HEK293 (cell line): ENCODE results near the gene PSMG2.

Experiments
- AEBP2 ChIP-seq: fragments of 450-650 bp; formaldehyde crosslinking; IDR thresholded peaks from 2 replicates; pipeline ENCODE4 v1.5.1; 2016; ENCODE audit warnings: missing biosample characterization, missing genetic modification characterization, borderline replicate concordance
- CTCF ChIP-seq: fragments of 450-650 bp; formaldehyde crosslinking; IDR thresholded peaks from 2 replicates; pipeline ENCODE4 v1.5.1; 2016; ENCODE audit warnings: missing biosample characterization, missing genetic modification characterization
- OSR2 ChIP-seq: fragments of 450-650 bp; formaldehyde crosslinking; IDR thresholded peaks from 2 replicates; pipeline ENCODE4 v1.5.1; 2016; ENCODE audit warnings: missing biosample characterization, missing genetic modification characterization
- PATZ1 ChIP-seq: fragments of 450-650 bp; formaldehyde crosslinking; IDR thresholded peaks from 2 replicates; pipeline ENCODE4 v1.5.1; 2016; ENCODE audit warnings: missing biosample characterization, missing genetic modification characterization
- TRIM28 ChIP-seq: IDR thresholded peaks from 2 replicates; pipeline ENCODE4 v1.6.1; 2011; ENCODE audit warnings: low read length, control low read depth, borderline replicate concordance
- WT1 ChIP-seq: fragments of 450-650 bp; formaldehyde crosslinking; IDR thresholded peaks from 2 replicates; pipeline ENCODE4 v1.5.1; 2016; ENCODE audit warnings: missing biosample characterization, missing genetic modification characterization
- ZBTB7A ChIP-seq: fragments of 450-650 bp; formaldehyde crosslinking; IDR thresholded peaks from 2 replicates; pipeline ENCODE4 v1.5.1; 2016; ENCODE audit warnings: low read depth, missing biosample characterization, missing genetic modification characterization
- ZIC2 ChIP-seq: fragments of 450-650 bp; formaldehyde crosslinking; IDR thresholded peaks from 2 replicates; pipeline ENCODE4 v1.5.1; 2016; ENCODE audit warnings: missing biosample characterization, missing genetic modification characterization
- ZNF514 ChIP-seq: fragments of 450-650 bp; formaldehyde crosslinking; IDR thresholded peaks from 2 replicates; pipeline ENCODE4 v1.5.1; 2016; ENCODE audit warnings: missing biosample characterization, missing genetic modification characterization
- ZNF585B ChIP-seq: fragments of 450-650 bp; formaldehyde crosslinking; IDR thresholded peaks from 2 replicates; pipeline ENCODE4 v1.5.1; 2016; ENCODE audit warnings: missing biosample characterization, missing genetic modification characterization
- ZNF639 ChIP-seq: fragments of 450-650 bp; formaldehyde crosslinking; IDR thresholded peaks from 2 replicates; pipeline ENCODE4 v1.5.1; 2016; ENCODE audit warnings: missing biosample characterization, missing genetic modification characterization
- ZNF843 ChIP-seq: fragments of 450-650 bp; formaldehyde crosslinking; IDR thresholded peaks from 2 replicates; pipeline ENCODE4 v1.5.1; 2016; ENCODE audit warnings: missing biosample characterization, missing genetic modification characterization
- ZSCAN5A ChIP-seq: fragments of 450-650 bp; formaldehyde crosslinking; IDR thresholded peaks from 2 replicates; pipeline ENCODE4 v1.5.1; 2016; ENCODE audit warnings: missing biosample characterization, missing genetic modification characterization

GRCh38 chr18:12751891-12752290 lies 49.0 kb downstream of the PSMG2 start:
- TF ChIP-seq TRIM28 (no peak), WT1 (no peak), PATZ1 (no peak), ZNF585B (no peak), ZIC2 (tag by site-specific recombination) (no peak), CTCF (tag by site-specific recombination) (no peak), ZNF639 (tag by site-specific recombination) (no peak), ZSCAN5A (no peak), ZBTB7A (tag by site-specific recombination) (no peak), ZNF514 (no peak), OSR2 (tag by site-specific recombination) (no peak), ZNF843 (tag by site-specific recombination) (no peak), AEBP2 (tag by site-specific recombination) (no peak)
